PC-3 (cell line): ENCODE measurements around the gene SERINC3.

Source experiments
- CTCF ChIP-seq: fragments of 300-600 bp; sonication (generic); conservative IDR thresholded peaks from 2 replicates; pipeline ENCODE4 v1.5.1; 2017; ENCODE audit warnings: antibody characterized with exemption, low read depth, mild to moderate bottlenecking, low read length
- EZH2phosphoT487 ChIP-seq: fragments of 300-600 bp; sonication (generic); IDR thresholded peaks from 2 replicates; pipeline ENCODE4 v1.6.1; 2018; ENCODE audit warnings: mild to moderate bottlenecking, antibody characterized with exemption, low read length, borderline replicate concordance

- TF ChIP-seq CTCF: no peak
- no peak for TF ChIP-seq EZH2phosphoT487
Observed at GRCh38 chr20:44456611-44457010, 65.3 kb downstream of the SERINC3 start.
